ENCODE data around the gene CTDP1. TPM values are rescaled to one million over a fixed set of nuclear protein-coding genes. Genes with fewer than 3 reads are reported as not detected.

The CTDP1 gene
- total and polyA plus RNA-seq, 9 of the 15 experiments (the other 6 are each of a cell fraction or from before 2014, with no cell fraction given), result 0.07 to 19.2 (median 4.0) TPM

GRCh38 chr18:79768745-79769144 is 89.1 kb downstream of the CTDP1 start:
- Histone ChIP-seq H3K9me1 (ENCODE audit: control insufficient read depth, insufficient read depth, low read length) (no peaks in the 10 kb centered on the region), H3K79me2 (ENCODE audit: control insufficient read depth, insufficient read depth, low read length) (no peaks in the 10 kb centered on the region), H3K4me3 (no peak overlapping the region), H2AFZ (ENCODE audit: low read depth, low read length) (no peak overlapping the region), H3K36me3 (ENCODE audit: control insufficient read depth, insufficient read depth, low read length) (no peaks in the 10 kb centered on the region), H3K4me1 (replicated peaks in 1 of 2; ENCODE audit: control insufficient read depth in 2 of 2, insufficient read depth in 2 of 2, low read length in 2 of 2) (no peaks in the 10 kb centered on the region), H3K4me2 (ENCODE audit: insufficient read depth, low read length) (no peak overlapping the region), H3K27ac (ENCODE audit: extremely low read depth, low read depth, low read length) (no peak overlapping the region), H3K27me3 (ENCODE audit: control insufficient read depth in 2 of 2, insufficient read depth in 2 of 2, low read length in 2 of 2) (peaks cover 13 to 37% of the 10 kb centered on the region in 2 experiments), H4K20me1 (replicated peaks; ENCODE audit: control insufficient read depth, insufficient read depth, low read length) (no peaks in the 10 kb centered on the region), H3K9ac (ENCODE audit: insufficient read depth in 1 of 2, low read depth in 2 of 2, low read length in 2 of 2) (no peak overlapping the region), H3K9me3 (replicated peaks; ENCODE audit: control insufficient read depth, insufficient read depth, low read depth, low read length) (no peaks in the 10 kb centered on the region)
- intact Hi-C loops (cut with micrococcal nuclease), result no loop called here
- ChIA-PET CTCF (ENCODE audit: low intra/inter-chr PET ratio) (no interaction called here), POLR2A (interaction anchor here (0.7 kb wide), 1 partner anchor 461 kb away, joined by 4 read pairs; no protein-coding TSS in a partner anchor)
- no TSS peak for BruUV-seq (replicated peaks)
- DNase-seq (ENCODE audit: extremely low read depth in 1 of 4, low spot score in 3 of 4) (no peak), FAIRE-seq (no peak), ATAC-seq (no peak)
- 8% methylated on average over 3 of the region's 3 CpGs for WGBS (ENCODE audit: insufficient coverage, low coverage, missing lambda C conversion rate)
- in situ Hi-C loops (cut with MboI), result no loop called here
- no peak for TF ChIP-seq OTX1 (CRISPR knock-in tag; IDR thresholded peaks at IDR 0.05)
- no peak for TF ChIP-seq MLLT1 (IDR thresholded peaks at IDR 0.05)
- TF ChIP-seq ZNF717 (CRISPR knock-in tag; IDR thresholded peaks at IDR 0.05), result no peak
- TF ChIP-seq SRSF1 (IDR thresholded peaks at IDR 0.05; ENCODE audit: low read depth, low read length), result no peak
- TF ChIP-seq CREB3L1 (IDR thresholded peaks at IDR 0.05; ENCODE audit: borderline replicate concordance, low read depth), result no peak
- no peak for TF ChIP-seq ZNF146 (CRISPR knock-in tag; IDR thresholded peaks at IDR 0.05; ENCODE audit: unreplicated experiment)
- no peak for TF ChIP-seq ETV6 (IDR thresholded peaks at IDR 0.05; ENCODE audit: borderline replicate concordance in 1 of 2, low read depth in 2 of 2, low read length in 1 of 2)
- no peak for TF ChIP-seq ETV6 (CRISPR knock-in tag; IDR thresholded peaks at IDR 0.05; ENCODE audit: borderline replicate concordance)
- TF ChIP-seq THRAP3 (IDR thresholded peaks at IDR 0.05; ENCODE audit: borderline replicate concordance), result no peak
- no peak for TF ChIP-seq NCOA2 (IDR thresholded peaks at IDR 0.05; ENCODE audit: partially characterized antibody in 2 of 2)
- TF ChIP-seq ASH1L (IDR thresholded peaks at IDR 0.05; ENCODE audit: borderline replicate concordance, low read depth, partially characterized antibody), result no peak
- TF ChIP-seq RNF2 (IDR thresholded peaks at IDR 0.05), result no peak
- TF ChIP-seq, protein P1, sequence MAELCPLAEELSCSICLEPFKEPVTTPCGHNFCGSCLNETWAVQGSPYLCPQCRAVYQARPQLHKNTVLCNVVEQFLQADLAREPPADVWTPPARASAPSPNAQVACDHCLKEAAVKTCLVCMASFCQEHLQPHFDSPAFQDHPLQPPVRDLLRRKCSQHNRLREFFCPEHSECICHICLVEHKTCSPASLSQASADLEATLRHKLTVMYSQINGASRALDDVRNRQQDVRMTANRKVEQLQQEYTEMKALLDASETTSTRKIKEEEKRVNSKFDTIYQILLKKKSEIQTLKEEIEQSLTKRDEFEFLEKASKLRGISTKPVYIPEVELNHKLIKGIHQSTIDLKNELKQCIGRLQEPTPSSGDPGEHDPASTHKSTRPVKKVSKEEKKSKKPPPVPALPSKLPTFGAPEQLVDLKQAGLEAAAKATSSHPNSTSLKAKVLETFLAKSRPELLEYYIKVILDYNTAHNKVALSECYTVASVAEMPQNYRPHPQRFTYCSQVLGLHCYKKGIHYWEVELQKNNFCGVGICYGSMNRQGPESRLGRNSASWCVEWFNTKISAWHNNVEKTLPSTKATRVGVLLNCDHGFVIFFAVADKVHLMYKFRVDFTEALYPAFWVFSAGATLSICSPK (IDR thresholded peaks at IDR 0.05; ENCODE audit: borderline replicate concordance), result no peak
- no peak for TF ChIP-seq PML (IDR thresholded peaks at IDR 0.05; ENCODE audit: low read length)
